Measurements from ENCODE around the gene ERFL.

Gene ERFL

DNA sequence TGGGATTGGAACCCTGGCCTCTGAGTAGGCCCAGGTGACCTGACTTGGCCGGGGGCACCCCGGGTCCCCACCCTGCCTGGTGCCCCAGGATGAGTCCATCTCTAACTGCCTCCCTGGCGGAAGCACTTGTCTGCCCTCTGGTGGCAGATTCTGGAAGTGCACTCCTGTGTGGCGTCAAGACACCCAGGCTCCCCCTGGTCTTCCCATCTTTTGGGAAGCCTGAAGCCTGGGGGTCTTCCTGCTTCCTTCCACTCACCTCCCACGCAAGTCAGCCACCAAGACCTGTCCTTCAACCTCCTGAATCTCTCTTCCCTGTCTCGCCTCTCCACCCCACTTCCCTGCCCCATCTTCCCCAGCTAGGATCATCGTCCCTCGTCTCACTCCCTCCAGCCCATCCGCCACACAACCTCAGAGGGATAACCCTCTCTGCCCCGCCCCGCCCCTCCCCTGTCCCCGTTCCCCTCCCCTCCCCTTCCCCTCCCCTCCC lies 23.5 kb upstream of the ERFL start (continued):
- TF ChIP-seq TSHZ2 (CRISPR knock-in tag; IDR thresholded peaks at IDR 0.05) (no peak), RARB (CRISPR knock-in tag; IDR thresholded peaks at IDR 0.05) (no peak), ESRRG (CRISPR knock-in tag; IDR thresholded peaks at IDR 0.05) (no peak), ARNTL (CRISPR knock-in tag; IDR thresholded peaks at IDR 0.05; ENCODE audit: borderline replicate concordance, low read depth) (no peak), ZC3H10 (CRISPR knock-in tag; IDR thresholded peaks at IDR 0.05) (no peak), ZFP3 (CRISPR knock-in tag; IDR thresholded peaks at IDR 0.05) (no peak), CSDC2 (CRISPR knock-in tag; IDR thresholded peaks at IDR 0.05) (no peak)

- ATAC-seq: no peak
- no peak for TF ChIP-seq ZNF8 (CRISPR knock-in tag; IDR thresholded peaks at IDR 0.05)
Observed at GRCh38 chr19:41947091-41947490, 18.8 kb upstream of the ERFL start.

GRCh38 chr19:41945135-41945766 lies 17.0 kb upstream of the ERFL start:
- ATAC-seq: no peak
- TF ChIP-seq ZNF8 (CRISPR knock-in tag; IDR thresholded peaks at IDR 0.05) (no peak), ZFP3 (CRISPR knock-in tag; IDR thresholded peaks at IDR 0.05) (no peak), BACH2 (CRISPR knock-in tag; IDR thresholded peaks at IDR 0.05; ENCODE audit: borderline replicate concordance) (no peak), TOX (CRISPR knock-in tag; IDR thresholded peaks at IDR 0.05; ENCODE audit: borderline replicate concordance) (no peak)

DNA sequence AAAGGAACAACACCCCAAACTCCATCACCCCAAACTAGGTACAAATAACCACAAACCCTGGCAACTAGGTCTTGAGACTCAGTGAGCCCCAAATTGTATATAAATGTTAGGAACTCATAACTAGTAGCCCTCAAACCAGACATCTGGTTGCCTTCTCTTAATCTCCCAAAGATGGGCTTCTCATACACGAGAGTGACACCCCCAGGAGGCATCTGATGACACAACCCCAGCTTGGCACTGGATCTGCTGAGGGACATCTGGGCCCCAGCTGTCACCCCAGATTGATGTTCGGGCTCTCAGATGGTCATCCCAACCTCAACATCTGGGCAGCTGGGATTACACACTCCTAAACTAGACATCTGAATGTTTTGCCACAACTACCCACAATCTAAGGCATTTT lies 16.1 kb upstream of the ERFL start:
- TF ChIP-seq POU6F1 (CRISPR knock-in tag; IDR thresholded peaks at IDR 0.05; ENCODE audit: borderline replicate concordance, low read depth): no peak
- no peak for TF ChIP-seq CSDC2 (CRISPR knock-in tag; IDR thresholded peaks at IDR 0.05)
- TF ChIP-seq ZNF8 (CRISPR knock-in tag; IDR thresholded peaks at IDR 0.05): no peak
- TF ChIP-seq TSHZ2 (CRISPR knock-in tag; IDR thresholded peaks at IDR 0.05): no peak
- TF ChIP-seq OSR1 (CRISPR knock-in tag; IDR thresholded peaks at IDR 0.05): no peak
- TF ChIP-seq ESRRG (CRISPR knock-in tag; IDR thresholded peaks at IDR 0.05): no peak
- TF ChIP-seq PPARA (CRISPR knock-in tag; IDR thresholded peaks at IDR 0.05; ENCODE audit: borderline replicate concordance): no peak
- TF ChIP-seq BACH2 (CRISPR knock-in tag; IDR thresholded peaks at IDR 0.05; ENCODE audit: borderline replicate concordance): no peak
- no peak for TF ChIP-seq PATZ1 (CRISPR knock-in tag; IDR thresholded peaks at IDR 0.05; ENCODE audit: borderline replicate concordance)
- TF ChIP-seq, protein P1, sequence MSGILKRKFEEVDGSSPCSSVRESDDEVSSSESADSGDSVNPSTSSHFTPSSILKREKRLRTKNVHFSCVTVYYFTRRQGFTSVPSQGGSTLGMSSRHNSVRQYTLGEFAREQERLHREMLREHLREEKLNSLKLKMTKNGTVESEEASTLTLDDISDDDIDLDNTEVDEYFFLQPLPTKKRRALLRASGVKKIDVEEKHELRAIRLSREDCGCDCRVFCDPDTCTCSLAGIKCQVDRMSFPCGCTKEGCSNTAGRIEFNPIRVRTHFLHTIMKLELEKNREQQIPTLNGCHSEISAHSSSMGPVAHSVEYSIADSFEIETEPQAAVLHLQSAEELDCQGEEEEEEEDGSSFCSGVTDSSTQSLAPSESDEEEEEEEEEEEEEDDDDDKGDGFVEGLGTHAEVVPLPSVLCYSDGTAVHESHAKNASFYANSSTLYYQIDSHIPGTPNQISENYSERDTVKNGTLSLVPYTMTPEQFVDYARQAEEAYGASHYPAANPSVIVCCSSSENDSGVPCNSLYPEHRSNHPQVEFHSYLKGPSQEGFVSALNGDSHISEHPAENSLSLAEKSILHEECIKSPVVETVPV (CRISPR knock-in tag; IDR thresholded peaks at IDR 0.05): no peak
- TF ChIP-seq CREB5 (CRISPR knock-in tag; IDR thresholded peaks at IDR 0.05; ENCODE audit: low read depth): no peak
- TF ChIP-seq SNAI2 (CRISPR knock-in tag; IDR thresholded peaks at IDR 0.05): no peak
- TF ChIP-seq ISL1 (CRISPR knock-in tag; IDR thresholded peaks at IDR 0.05): no peak
- no peak for TF ChIP-seq TCF4 (CRISPR knock-in tag; IDR thresholded peaks at IDR 0.05; ENCODE audit: borderline replicate concordance)
- TF ChIP-seq ZFP3 (CRISPR knock-in tag; IDR thresholded peaks at IDR 0.05): no peak
- no peak for TF ChIP-seq ZNF565 (CRISPR knock-in tag; conservative IDR thresholded peaks at IDR 0.05; ENCODE audit: low read depth)
- TF ChIP-seq ZC3H10 (CRISPR knock-in tag; IDR thresholded peaks at IDR 0.05): no peak
- TF ChIP-seq ZFP30 (CRISPR knock-in tag; IDR thresholded peaks at IDR 0.05): no peak
- ATAC-seq: no peak

Measured in SK-N-SH treated with all-trans-retinoic acid at 6 μM for 48 hours (cell line).